GM21619 (cell line): Measurements from ENCODE around the gene FMNL2.

Experiments used
- ATAC-seq: cut with Tn5 transposase; IDR thresholded peaks from one replicate; pipeline ENCODE4 v1.9.1; 2021; ENCODE audit not compliant: unreplicated experiment

Gene FMNL2

DNA sequence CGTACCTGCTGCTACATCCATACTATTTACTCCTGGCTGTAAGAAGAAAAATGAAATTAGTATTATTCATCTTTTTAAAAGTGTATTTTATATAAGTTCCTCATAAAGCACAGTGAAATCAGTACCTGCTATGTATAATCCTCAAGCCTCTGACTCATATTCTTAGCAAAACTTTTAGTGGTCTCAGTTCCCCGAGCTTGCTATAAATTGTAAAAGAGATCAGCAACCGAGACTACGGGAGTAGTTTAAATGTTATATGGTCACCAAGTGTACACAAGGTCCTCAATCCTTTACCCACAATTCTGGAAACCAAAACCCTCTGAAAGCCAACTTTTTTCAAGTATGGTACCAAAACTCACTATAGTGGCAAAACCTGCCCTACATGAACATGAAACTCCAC, 358.1 kb downstream of the FMNL2 start:
- ATAC-seq, result peak; percentile 91

DNA sequence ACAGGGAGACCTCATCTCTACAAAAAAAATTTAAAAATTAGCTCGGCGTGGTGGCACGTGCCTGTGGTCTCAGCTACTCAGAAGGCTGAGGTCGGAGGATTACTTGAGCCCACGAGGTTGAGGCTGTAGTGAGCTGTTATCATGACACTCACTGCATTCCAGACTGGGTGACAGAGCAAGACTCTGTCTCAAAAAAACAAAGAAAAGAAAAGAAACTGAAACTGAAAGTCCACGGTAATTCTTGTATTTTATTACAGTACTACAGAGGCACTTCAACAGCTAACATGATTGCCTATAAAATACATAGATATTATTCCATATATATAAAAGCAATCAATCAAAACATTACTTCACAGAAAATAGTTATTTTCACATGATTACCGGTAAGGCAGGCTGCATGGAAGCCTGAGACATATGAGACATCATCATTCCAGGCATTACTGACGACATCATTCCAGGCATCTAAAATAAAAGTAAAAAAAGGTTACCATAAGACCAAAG, 359.2 kb downstream of the FMNL2 start:
- ATAC-seq, result peak; percentile 57

DNA sequence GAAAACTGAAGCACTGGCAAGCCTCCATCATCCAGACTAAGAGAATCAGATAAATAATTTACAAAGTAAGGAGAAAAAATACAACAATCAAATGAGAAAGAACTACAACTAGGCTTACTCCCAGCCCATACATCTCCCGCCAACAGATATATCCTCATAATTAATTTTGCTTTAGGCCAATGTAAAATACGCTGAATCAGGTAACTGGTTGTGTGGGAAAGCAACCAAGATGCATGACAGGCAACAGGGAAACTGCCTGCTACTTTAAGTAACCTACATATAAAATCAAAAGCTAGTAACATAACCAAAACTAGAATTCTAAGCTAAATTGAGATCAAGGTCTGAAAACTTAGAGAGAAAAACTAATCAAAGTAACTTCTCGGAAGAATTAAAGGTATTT, 360.8 kb downstream of the FMNL2 start:
- no peak for ATAC-seq

DNA sequence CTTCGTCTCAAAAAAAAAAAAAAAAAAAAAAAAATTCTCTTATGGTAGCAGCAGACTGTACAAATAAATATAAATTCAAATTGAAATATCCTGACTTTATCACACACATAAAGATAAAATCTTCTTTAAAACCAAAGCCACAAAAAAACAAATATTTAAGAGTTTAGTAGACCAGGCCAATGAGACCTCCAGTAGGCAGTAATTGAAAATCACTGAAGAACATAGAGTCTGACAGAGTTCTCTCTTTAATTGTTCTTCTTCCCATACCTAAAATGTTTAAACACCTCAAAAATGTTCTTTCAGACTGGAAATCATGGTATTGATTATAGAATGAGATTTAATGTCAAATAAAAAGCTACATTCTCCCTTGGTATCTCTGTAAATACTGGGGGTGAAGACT, 361.5 kb downstream of the FMNL2 start:
- no peak for ATAC-seq
